Activated B cell treated with CpG ODN at 0.5 μM for 24 hours (primary cell): ENCODE data around the gene KCNJ4. TPM values are rescaled to one million over a fixed set of nuclear protein-coding genes. Genes with fewer than 3 reads are reported as not detected.

Source experiments
- ATAC-seq: fragments of 200-7000 bp; cut with Tn5 transposase; one replicate; pipeline ENCODE4 v1.10.0; 2021; ENCODE audit warnings: low read depth, mild to moderate bottlenecking, moderate library complexity
- CTCF ChIA-PET: fragments of 350-600 bp; sonication (Branson Sonifier 250); formaldehyde crosslinking; loops from one replicate; lab custom pipeline; 2021; ENCODE audit warnings: antibody characterized with exemption; lab: Charles Lee
- POLR2A ChIA-PET: fragments of 350-600 bp; sonication (Branson Sonifier 250); formaldehyde crosslinking; loops from one replicate; lab custom pipeline; 2021; ENCODE audit warnings: antibody characterized with exemption; lab: Charles Lee
- DNase-seq: peaks from one replicate; pipeline ENCODE4 v3.0.0; 2022
- H3K27ac Mint-ChIP-seq: one replicate; pipeline ENCODE4 v1.8.0; 2020; ENCODE audit warnings: mixed read lengths
- H3K27me3 Mint-ChIP-seq: one replicate; pipeline ENCODE4 v1.8.0; 2021; ENCODE audit warnings: mixed read lengths
- H3K36me3 Mint-ChIP-seq: one replicate; pipeline ENCODE4 v1.8.0; 2021; ENCODE audit warnings: low read depth, mixed read lengths
- H3K4me1 Mint-ChIP-seq: one replicate; pipeline ENCODE4 v1.8.0; 2021; ENCODE audit warnings: mixed read lengths
- H3K4me3 Mint-ChIP-seq: one replicate; pipeline ENCODE4 v1.8.0; 2020; ENCODE audit warnings: mild to moderate bottlenecking, mixed read lengths
- H3K9me3 Mint-ChIP-seq: one replicate; pipeline ENCODE4 v1.8.0; 2020; ENCODE audit warnings: mixed read lengths
- CTCF ChIP-seq: fragments of 200-600 bp; IDR thresholded peaks from one replicate; pipeline ENCODE4 v1.8.0; 2022; ENCODE audit warnings: antibody characterized with exemption, mild to moderate bottlenecking
- intact Hi-C: fragments of 100-400 bp; cut with micrococcal nuclease; formaldehyde crosslinking; loops from one replicate; pipeline ENCODE4 v1.15.1; 2024
- total RNA-seq: library from RNA; stranded (reverse); gene quantifications from 2 replicates; pipeline ENCODE4 v1.2.3, GENCODE V29; 2022

The KCNJ4 gene
- total RNA-seq, 1 donor from 2014 or later: not detected

- ChIA-PET CTCF (no interaction called here), POLR2A (interaction anchor here (1.2 to 1.9 kb wide), 2 partner anchors 9 to 17 kb away, joined by 4 to 5 read pairs; no protein-coding TSS in a partner anchor)
- H3K4me3 Mint-ChIP-seq: no peak overlapping the region
- peaks cover 62% of the 10 kb centered on the region for H3K36me3 Mint-ChIP-seq
- ATAC-seq (no peak), DNase-seq (no peak)
- H3K4me1 Mint-ChIP-seq: no peaks in the 10 kb centered on the region
- no peaks in the 10 kb centered on the region for H3K27me3 Mint-ChIP-seq
- TF ChIP-seq CTCF: no peak
- intact Hi-C loops: no loop called here
- no peaks in the 10 kb centered on the region for H3K9me3 Mint-ChIP-seq
- H3K27ac Mint-ChIP-seq: no peak overlapping the region
Measured at GRCh38 chr22:38481871-38482332, 26.9 kb upstream of the KCNJ4 start.

GRCh38 chr22:38481162-38481870 lies 26.3 kb upstream of the KCNJ4 start:
- DNase-seq (no peak), ATAC-seq (no peak)
- H3K27ac Mint-ChIP-seq: no peak overlapping the region
- H3K4me1 Mint-ChIP-seq: no peaks in the 10 kb centered on the region
- H3K4me3 Mint-ChIP-seq: no peak overlapping the region
- TF ChIP-seq CTCF: no peak
- no peaks in the 10 kb centered on the region for H3K9me3 Mint-ChIP-seq
- POLR2A ChIA-PET: interaction anchor here (0.7 to 1.9 kb wide), 3 partner anchors 9 to 17 kb away, joined by 3 to 5 read pairs (median 4); partner anchors contain the start of gene KDELR3
- intact Hi-C loops: no loop called here
- no peaks in the 10 kb centered on the region for H3K27me3 Mint-ChIP-seq
- H3K36me3 Mint-ChIP-seq: peaks cover 56% of the 10 kb centered on the region
- CTCF ChIA-PET: no interaction called here

- CTCF ChIA-PET: no interaction called here
Measured at GRCh38 chr22:38479096-38479837, 24.3 kb upstream of the KCNJ4 start.

GRCh38 chr22:38477585-38477984 lies 22.6 kb upstream of the KCNJ4 start:
- no peak for TF ChIP-seq CTCF
- POLR2A ChIA-PET: interaction anchor here (0.7 kb wide), 1 partner anchor 132 kb away, joined by 3 read pairs; no protein-coding TSS in a partner anchor
- CTCF ChIA-PET: no interaction called here

More at GRCh38 chr22:38479096-38479837, 24.3 kb upstream of the KCNJ4 start:
- Mint-ChIP-seq H3K9me3 (no peaks in the 10 kb centered on the region), H3K4me3 (no peak overlapping the region), H3K36me3 (peaks cover 38% of the 10 kb centered on the region), H3K27ac (peak overlapping the region; percentile 18), H3K4me1 (no peaks in the 10 kb centered on the region), H3K27me3 (no peaks in the 10 kb centered on the region)
- TF ChIP-seq CTCF: no peak
- ATAC-seq (no peak), DNase-seq (no peak)
- POLR2A ChIA-PET: interaction anchor here (0.7 to 1.4 kb wide), 2 partner anchors 23 to 460 kb away, joined by 3 read pairs; no protein-coding TSS in a partner anchor
- intact Hi-C loops: no loop called here

More at GRCh38 chr22:38477585-38477984, 22.6 kb upstream of the KCNJ4 start:
- no peaks in the 10 kb centered on the region for H3K9me3 Mint-ChIP-seq
- H3K27ac Mint-ChIP-seq: no peak overlapping the region
- H3K4me3 Mint-ChIP-seq: no peak overlapping the region
- no peaks in the 10 kb centered on the region for H3K27me3 Mint-ChIP-seq
- H3K4me1 Mint-ChIP-seq: no peaks in the 10 kb centered on the region
- H3K36me3 Mint-ChIP-seq: peaks cover 21% of the 10 kb centered on the region
- ATAC-seq (no peak), DNase-seq (no peak)
- intact Hi-C loops: no loop called here
